Esophagus squamous epithelium (tissue), 4 donors: ENCODE data around the gene ACTR10.

Source experiments
- CTCF ChIP-seq, 6 experiments: fragments of 450-650 bp in 4 of 6; fragments of 200-600 bp in 2 of 6; sonication (generic) in 2 of 6; IDR thresholded peaks; one replicate each; pipeline ENCODE4 v1.5.1; 2016 to 2019; ENCODE audit warnings: antibody characterized with exemption in 6 of 6, mild to moderate bottlenecking in 4 of 6, moderate library complexity in 4 of 6
- POLR2A ChIP-seq, 4 donors: fragments of 450-650 bp; IDR thresholded peaks; one replicate each; pipeline ENCODE4 v1.6.1; 2017; ENCODE audit warnings: antibody characterized with exemption in 4 of 4, mild to moderate bottlenecking in 4 of 4, moderate library complexity in 3 of 4

- TF ChIP-seq CTCF (IDR thresholded peaks at IDR 0.05) (no peak), POLR2A (IDR thresholded peaks at IDR 0.05) (no peak)
Measured at GRCh38 chr14:58171090-58171489, 28.9 kb upstream of the ACTR10 start.
